Stimulated activated CD8-positive, alpha-beta memory T cell treated with anti-CD3 and anti-CD28 coated beads, Interleukin-15, amount 100 ng/mL, for 48 hours (primary cell): ENCODE results near the gene AMFR.
"Not testable (repeated sequence)": the region's sequence is repeated elsewhere in the genome, so short reads cannot be mapped to it uniquely, and the experiment has no call there.

ENCODE experiments used
- DNase-seq, 2 donors: peaks; one replicate each; pipeline ENCODE4 v3.0.0-alpha.2; 2020; ENCODE audit warnings: low read depth in 2 of 2

AMFR gene

DNA sequence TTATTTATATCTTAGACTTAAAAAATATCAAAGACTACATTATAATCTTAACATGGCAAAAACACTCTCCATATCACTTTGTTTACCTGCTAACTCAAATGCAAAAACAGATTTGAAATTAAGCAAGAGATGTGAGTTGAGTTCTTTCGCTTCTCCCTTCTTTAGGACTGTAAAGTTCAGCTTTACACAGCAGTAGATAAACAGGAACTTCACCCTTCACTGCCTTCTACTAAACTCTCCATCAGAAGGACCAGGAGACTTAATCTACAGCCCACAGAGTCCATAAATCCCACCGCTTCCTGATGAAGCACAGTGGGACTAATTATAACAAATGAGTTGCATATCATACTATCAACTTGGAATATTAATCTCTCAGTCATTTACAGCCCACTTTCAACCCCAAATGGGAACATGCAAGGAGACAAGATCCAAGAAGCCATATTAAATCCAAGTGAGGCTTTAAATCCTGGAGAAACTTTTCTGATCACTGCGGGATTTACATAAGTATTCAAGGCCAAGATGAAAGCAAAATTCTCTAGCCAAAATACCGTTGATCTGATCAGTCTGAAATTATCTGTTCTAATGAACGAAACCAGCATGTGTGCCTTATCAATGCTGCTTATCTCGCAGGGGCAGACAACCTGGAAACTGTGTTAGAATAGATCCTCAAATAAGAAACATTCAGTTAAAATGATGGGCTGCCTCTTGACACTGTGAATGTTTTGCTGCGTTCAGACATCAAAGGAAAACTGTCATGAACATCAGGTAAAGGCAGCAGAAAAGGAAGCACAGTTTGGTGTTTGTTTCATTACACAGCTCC lies 1.6 kb downstream of the AMFR start:
- DNase-seq = no peak

DNA sequence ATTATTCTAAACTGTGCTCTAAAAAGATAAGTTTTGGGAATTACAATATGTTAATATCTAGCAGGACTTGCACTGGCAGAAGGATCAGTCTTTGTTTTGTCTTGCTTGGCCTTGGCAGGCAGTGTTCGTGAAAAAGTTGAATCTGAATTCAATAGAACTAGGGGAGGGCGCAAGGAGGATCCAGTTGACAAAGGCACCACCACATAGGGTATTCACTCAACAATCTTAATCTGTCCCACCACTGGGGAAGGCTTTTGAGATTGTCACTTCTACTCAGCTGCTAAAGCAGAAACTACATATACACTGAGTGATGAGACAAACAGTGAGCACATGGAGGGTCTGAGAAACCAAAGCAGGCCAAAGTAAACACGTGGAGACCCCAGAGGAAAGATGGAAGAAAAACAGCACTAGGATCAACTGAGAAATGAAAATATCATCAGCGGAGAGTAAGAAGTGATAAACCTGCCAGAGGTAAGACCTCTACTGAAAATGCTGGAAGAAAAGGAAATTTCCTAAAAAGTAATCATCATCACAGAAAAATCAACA lies 2.4 kb downstream of the AMFR start:
- no peak for DNase-seq

DNA sequence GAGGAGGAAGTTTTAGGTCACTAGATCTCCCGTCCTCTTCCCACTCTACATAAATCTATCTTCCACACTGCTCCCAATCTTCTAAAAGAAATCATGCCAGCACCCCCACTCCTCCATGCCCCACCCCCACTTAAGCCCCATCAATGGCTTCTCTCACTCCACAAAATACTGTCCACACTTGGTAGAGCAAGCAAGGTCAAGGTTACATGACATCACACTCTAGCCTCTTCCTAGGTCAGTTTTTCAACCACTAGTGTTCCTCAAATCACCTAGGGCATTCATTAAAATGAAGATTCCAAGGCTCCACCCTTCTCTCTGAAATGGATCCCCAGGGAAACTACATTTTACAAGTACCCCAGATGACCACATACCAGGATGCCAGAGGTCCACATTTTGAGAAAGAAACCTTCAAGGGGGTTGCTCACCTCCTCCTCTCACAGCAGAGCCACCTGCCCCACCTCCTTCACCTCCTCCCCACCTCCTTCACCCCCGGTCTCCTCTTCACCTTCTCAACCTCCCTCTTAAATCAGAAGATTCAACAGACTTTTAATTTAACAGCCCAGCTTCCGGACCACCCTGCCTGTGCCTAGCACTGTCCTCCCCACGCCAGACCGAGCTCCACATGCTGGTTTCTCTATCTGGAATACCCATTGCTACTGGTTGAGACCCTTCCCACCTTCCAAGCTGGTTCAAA lies 3.2 kb downstream of the AMFR start:
- no peak for DNase-seq

DNA sequence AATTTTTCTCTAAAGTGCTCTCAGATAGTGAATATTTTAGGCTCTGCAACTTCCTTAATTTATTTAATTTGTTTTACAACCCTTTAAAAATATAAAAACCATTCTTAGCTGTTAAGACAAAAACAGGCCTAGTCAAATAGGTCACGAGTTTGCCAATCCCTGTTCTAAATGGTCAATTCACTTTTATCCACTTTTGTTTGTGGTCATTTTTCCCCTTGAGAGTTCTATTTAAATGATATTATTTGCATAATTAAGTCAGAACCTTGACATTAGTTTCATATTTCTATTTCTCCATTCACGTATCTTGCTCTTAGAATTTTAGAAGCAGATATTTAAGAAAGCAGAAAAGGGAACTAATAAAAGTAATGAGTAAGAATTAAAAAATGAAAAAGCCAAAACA lies 4.0 kb downstream of the AMFR start:
- no peak for DNase-seq

DNA sequence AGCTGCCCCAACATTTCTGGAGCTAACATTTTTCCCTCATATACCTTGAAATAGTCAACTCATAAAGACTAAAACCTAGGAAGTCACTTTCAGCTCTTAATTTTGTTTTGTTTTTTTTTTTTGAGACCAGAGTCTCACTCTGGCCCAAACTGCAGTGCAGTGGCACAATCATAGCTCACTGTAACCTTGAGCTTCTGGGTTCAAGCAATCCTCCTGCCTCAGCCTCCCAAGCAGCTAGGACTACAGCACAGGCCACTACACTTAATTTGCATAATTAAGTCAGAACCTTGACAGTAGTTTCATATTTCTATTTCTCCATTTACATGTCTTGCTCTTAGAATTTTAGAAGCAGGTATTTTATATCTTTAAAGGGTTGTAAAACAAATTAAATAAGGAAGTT lies 4.7 kb downstream of the AMFR start:
- no peak for DNase-seq

DNA sequence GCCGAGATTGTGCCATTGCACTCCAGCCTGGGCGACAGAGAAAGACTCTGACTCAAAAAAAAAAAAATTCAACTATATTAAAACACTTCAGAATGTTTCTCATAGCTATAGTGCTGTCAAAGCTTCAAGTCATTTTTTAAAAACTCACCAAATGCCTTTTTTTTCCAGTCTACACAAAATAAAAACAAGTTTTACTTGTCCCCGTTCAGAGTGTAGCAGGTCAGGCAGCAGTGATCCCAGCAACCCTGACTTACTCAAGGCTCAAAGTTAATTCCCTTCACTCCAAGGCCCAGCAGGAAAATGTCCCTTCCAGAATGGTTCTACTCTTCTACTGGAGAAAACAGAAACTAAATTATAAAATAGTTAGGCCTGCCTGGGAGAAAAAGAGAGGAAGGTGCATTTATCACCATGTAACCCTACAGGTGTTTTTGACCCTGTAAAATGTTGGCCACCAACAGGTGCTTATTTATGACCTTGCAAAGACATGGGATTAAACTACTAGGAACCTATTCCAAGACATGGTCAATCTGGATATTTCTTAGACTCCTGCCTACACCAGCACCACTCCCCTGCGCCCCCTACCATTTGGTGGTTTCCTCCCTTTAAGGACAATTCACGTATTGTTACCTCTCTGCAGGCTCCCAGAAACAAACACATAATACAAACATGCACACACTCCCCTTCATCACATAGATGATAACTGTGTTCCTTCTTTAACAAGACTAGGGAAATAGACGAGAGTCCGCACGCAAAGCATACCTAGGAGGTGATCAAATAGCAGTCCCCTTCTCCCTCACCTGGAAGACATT lies 5.4 kb downstream of the AMFR start:
- DNase-seq = no peak

DNA sequence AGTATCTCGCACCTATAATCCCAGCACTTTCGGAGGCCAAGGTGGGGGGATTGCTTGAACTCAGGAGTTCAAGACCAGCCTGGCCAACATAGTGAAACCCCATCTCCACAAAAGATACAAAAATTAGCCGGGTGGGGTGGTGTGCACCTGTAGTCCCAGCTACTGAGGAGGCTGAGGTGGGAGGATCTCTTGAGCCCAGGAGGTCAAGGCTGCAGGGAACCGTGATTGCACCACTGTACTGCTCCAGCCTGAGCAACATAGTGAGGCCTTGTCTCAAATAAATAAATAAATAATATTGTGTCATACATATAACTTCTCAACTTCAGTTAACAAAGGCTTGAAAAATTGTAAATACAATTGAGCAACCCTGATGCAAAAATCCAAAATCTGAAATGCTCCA lies 8.2 kb downstream of the AMFR start:
- DNase-seq = no peak

DNA sequence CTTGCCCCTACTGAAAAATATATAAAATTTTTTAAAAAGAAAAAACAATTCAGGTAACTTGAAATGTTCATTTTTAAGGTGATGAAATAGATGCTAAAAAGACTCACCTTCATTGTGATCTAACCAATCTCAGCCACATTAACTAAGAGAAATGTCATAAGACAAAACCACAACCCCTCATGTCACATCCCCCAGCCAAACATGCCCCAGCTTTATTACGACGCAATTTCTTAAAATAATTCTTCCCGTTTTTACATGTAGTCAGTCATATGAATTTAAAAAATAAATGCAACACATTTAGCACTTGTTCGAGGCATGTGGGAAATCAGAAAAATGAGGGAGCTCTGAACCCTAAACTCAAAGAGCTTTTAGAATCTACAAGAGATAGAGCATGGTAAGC lies 9.5 kb downstream of the AMFR start:
- DNase-seq = no peak

DNA sequence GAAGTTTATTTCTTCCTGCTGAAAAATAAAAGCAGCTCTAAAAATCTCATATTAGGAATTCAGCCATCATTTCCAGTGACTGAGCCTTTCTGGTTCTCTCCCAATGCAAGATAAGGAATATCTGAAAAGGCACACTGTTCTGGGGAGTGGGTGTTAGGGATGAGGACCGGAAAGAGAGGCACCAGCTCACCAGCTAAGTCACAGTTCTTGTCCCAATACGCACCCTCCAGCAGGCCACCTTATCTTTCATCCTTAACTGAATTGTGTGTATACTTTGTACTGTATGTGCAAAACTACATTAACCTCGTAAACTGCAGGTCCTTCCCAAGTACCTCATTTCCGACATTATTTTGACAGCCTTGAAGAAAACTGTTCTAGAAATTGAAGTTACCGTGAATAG lies 11.0 kb downstream of the AMFR start:
- no peak for DNase-seq

DNA sequence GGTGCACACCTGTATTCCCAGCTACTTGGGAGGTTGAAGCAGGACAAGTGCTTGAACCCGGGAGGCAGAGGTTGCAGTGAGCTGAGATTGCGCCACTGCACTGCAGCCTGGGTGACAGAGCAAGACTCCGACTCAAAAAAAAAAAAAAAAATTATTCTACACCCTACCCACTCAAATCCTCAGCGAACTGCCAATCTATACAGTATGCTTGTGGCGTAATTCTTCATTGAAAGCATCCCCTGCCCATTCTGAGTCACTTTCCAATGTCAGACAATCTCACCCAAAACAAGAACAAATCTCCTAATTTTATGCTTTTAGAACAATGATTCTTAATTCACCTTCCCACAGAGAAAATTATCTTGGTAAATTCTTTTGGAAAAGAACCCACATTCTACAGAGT lies 12.0 kb downstream of the AMFR start:
- no peak for DNase-seq

DNA sequence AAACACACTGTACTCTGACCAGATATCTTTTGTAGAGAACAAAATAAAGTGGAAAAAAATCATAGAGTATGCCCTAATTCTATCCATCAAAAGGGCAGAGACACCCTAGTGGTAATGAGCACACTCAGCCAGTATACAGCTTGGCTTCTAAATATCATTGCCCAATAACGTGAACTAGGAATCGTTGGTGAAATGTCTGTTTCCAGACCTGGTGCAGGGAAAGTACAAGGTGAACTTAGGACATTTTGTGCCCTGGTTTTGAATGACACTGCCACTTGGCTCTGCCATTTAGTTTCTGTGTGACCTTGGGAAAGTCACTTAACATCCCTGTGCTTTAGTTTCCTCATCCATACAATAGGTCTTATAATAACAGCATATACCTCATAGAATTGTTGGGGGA lies 13.7 kb downstream of the AMFR start:
- DNase-seq = no peak

DNA sequence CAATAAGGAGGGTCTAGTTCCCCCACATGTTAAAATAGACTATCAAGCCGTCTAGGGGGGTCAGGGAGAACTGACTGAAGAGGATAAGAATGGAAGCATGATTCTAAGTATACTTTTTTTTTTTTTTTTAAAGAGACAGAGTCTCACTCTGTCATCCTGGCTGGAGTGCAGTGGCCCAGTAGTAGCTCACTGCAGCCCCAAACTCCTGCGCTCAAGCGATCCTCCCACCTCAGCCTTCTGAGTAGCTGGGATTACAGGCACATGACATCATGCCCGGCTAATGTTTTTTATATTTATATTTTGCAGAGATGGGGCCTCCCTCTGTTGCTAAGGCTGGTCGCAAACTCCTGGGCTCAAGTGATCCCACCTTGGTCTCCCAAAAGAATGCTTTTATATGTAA lies 14.2 kb downstream of the AMFR start:
- DNase-seq = no peak

DNA sequence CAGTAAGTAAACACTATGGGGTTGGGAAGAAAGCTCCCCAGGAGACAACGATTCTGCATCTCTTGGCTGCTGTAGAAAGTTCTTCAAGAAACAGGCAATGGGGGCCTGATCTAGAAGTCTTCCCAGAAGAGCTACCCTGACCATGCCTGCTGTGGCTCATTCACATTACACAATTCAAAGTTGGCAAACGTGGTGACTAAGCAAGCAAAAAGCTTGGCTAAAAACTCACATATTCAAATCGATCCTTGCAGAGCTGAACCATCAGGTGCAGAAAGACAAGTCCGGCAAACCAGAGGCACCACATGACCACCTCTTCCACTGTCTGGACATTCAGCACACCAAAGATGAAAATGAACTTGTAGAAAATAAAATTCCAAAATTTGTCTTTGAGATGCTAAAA lies 16.1 kb downstream of the AMFR start:
- DNase-seq = no peak

DNA sequence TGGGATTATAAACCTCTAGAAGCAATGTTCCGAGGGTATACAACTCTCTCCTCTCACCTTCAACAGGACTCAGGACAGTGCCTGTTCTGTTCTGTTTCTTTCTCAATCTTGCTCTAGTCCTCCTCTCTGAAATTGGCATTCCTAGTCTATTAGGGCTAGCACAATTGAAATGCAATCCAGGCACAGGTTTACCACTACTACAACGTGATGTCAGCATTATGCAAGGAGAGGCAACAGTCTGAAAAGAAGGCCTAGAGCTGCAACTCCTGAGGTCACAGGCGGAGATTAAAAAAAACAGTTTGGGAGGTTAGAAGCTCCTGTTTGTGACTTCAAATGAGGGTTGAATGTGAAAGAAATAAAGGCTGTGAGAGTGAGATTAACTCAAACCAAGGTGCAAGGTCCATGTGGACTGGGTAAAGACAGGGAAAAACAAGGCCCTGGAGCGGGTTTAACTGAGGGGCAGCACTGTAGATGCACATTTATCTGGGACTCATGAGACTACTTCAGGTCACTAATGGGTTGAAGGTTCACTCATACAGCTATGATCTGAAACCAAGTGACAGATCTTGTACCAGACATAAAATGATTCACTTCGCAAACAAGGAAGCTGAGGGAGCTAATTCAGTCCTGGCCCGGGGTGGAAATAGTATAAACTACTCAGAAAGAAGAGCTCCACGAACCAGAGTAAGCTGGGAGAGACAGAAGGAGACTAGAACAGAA lies 16.8 kb downstream of the AMFR start:
- no peak for DNase-seq

DNA sequence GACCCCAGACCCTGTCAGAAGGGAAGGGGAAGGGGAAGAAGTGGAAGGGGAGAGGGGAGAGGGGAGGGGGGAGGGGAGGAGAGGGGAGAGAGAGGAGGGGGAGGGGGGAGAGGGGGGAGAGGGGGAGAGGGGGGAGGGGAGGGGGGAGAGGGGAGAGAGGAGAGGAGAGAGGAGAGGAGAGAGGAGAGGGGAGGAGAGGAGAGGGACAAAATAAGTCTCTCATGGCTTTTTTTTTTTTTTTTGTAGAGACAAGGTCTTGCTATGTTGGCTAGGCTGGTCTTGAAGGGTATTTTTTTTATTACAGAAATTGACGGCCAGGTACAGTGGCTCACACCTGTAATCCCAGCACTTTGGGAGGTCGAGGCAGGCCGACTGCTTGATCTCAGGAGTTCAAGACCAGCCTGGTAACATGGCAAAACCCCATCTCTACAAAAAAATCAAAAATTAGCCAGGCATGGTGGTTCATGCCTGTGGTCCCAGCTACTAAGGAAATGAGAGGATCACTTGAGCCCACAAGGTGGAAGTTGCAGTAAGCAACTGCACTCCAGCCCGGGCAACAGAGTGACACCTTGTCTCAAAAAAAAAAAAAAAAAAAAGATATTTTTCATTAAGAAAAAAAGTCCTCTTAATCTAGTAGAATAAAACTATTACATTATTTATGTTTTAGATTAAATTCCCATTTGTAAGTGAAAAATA lies 19.2 kb downstream of the AMFR start:
- no peak for DNase-seq

DNA sequence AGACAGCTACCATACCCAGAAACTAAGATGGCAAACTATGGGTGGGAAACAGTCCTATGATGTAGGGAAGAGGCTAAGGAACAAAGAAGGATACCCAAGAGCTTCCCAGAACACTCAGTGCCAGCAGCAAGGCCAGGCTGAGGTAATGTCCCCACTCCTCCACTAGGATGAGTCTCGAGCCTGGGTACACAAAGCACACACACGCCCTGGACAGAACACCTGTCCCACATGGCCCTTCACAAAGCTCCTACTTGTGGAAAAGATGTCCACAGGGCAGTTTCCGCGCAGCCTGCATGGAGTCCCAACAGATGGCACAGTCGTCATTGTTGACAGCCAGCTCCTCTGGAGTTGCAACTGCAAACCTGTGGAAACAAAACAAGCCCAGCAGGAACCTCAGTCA lies 23.9 kb downstream of the AMFR start:
- DNase-seq = no peak

DNA sequence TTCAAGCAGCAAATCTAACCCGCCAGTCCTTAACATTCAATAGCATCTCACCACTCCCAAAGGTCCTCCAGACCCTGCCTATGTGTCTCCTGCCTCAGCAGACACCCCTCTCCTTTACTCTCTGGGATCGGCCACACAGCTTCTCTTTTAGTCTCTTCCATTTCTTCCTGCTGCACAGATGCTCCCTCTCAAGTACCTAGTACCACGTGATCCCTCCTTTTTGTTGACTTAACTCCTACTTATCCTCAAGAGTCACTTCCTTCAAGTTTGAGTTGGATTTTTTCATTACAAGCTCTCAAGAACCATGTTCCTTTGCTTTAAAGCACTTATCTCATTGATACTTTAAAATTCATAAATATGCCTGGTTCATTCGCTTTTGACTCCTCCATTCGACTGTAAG lies 24.9 kb downstream of the AMFR start:
- DNase-seq = no peak

DNA sequence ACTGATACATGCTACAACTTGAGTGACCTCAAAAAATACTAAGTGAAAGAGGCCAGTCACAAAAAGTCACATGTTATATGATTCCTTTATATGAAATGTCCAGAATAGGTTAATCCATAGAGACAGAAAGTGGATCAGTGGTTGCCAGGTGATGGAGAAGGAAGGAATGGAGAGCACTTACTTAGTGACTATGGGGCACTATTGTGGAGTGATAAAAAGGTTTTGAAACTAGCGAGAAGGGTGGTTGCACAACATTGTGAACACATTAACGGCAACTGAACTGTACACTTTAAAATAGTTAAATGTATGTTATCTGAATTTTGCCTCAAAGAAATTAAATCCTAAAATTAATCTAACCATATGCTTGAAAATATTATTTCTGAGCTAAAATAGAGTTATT lies 25.9 kb downstream of the AMFR start:
- DNase-seq = no peak

DNA sequence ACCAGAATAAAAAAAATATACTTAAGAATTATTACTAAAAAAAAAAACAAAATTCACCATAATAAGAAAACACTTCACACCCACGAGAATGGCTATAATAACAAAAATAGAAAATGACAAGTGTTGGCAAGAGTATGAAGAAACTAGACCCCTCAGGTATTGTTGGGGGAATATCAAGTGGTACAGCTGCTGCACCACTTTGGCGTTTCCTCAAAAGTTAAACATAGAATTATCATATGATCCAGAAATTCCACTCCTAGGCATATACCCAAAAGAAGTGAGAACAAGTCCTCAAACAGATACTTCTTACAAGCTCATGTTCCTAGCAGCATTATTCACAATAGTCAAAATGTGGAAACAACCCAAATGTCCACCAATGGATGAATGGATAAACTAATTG lies 26.3 kb downstream of the AMFR start:
- DNase-seq = no peak

DNA sequence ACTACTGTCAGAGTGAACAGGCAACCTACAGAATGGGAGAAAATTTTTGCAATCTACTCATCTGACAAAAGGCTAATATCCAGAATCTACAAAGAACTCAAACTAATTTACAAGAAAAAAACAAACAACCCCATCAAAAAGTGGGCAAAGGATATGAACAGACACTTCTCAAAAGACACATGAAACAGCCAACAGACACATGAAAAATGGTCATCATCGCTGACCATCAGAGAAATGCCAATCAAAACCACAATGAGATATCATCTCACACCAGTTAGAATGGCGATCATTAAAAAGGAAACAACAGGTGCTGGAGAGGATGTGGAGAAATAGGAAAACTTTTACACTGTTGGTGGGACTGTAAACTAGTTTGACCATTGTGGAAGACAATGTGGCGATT lies 28.6 kb downstream of the AMFR start:
- not testable (repeated sequence) for DNase-seq

DNA sequence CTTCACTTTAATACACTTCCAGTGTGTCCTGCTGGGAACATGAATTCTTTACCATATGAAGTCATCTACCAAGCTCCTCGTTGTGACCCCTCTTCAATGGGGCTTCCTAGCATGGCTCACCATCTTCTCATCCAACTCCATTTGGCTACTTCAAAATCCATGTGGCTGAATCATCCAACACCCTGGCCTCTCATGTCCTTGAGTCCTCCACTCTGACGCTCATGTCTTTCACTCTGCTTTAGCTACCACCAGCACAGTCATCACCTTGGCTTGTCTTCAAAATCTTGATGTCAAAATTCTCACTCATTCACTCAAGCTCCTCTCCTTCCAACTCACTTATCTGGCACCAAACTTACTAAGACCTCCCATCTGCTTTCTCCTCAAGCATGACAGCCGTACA lies 35.8 kb downstream of the AMFR start:
- no peak for DNase-seq
